Measurements from ENCODE around the gene TMEM139.
"Not testable (repeated sequence)": the region's sequence is repeated elsewhere in the genome, so short reads cannot be mapped to it uniquely, and the experiment has no call there.

Gene TMEM139

DNA sequence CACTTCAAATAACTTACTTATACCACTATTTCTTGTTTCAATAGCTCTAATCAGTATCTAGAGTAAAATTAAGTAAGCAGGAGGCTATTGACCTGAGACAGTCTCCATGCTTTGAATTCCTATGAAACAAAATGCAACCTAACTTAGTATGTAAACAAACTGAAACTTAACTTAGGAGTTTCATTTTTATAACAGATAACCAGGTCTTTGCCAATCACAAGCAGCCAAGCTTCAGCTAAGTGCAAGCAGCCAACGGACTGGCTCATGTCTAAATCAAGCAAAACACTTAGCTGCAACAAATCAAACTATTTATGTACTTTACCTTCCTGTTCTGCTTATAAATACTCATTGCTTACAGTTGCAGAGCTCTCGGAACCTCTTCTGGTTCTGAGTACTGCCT, 25.9 kb upstream of the TMEM139 start:
- no peak for DNase-seq (ENCODE audit: extremely low read depth in 1 of 2, low read depth in 1 of 2)

DNA sequence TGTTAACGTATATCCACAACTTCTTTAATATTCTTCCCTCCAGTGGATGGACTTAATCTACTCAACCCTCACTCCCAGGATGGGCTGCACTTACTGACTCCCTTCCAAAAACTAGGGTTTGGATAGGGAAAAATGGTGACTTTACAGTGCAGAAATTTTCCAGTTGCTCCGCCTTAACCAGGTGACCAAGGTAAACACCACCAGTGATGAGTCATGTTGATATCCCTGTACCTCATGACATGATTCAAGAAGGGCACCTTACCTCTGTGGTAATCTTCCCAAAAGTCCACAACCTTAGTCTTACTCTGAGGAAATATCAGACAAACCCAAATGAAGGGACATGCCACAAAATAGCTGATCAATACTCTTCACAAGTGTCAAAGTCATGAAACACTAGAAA, 25.0 kb upstream of the TMEM139 start:
- DNase-seq (ENCODE audit: extremely low read depth in 1 of 2, low read depth in 1 of 2): no peak

GRCh38 chr7:143261901-143262300, 22.9 kb upstream of the TMEM139 start:
- DNase-seq (ENCODE audit: extremely low read depth in 1 of 2, low read depth in 1 of 2): no peak

DNA sequence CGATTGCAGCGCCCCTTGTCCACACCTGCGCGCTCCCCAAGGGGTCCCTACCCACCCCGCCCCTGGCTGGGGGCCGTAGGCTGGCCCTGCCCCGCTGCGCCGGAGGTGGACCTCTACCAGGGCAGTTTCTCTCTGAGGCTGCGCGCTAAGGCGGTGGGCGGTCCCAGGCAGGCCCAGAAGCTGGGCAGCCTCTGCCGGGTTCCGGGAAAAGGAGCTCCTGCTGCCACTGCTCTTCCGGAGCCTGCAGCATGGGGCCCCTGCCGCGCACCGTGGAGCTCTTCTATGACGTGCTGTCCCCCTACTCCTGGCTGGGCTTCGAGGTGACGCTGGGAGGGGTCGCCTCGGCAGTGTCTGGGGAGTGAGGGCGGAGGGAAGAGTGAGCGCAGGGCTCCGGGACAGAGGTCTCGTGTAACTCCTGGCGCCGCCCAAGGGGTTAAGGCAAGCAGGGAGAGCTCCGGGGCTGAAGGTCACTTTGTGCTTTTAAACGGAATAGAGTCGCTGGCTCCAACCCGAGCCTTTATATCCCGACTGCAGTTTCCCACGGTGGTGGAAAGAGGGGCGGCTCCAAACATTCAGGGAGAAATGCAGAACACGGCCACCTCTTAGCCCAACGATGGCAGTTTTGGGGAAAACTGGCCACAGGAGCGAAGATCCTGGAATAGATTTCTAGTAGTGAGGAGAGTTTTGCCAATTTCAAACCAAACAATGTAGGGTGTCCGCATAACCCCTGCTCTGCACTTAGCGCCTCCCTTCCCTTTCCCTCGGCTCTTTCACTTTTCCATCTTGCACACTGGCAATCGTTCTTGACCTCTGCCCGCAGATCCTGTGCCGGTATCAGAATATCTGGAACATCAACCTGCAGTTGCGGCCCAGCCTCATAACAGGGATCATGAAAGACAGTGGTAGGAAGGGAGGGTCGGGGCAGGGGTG, 21.2 kb upstream of the TMEM139 start, which contains the start of gene GSTK1:
Gene GSTK1 (plus strand): TSS at position 176 of the 930 bp plus-strand sequence. CDS start 73 bp downstream, at position 249.
- DNase-seq (ENCODE audit: extremely low read depth in 1 of 2, low read depth in 1 of 2): peak; percentile 65 to 79

GRCh38 chr7:143264196-143264568, 20.6 kb upstream of the TMEM139 start:
- not testable (repeated sequence) for DNase-seq (ENCODE audit: extremely low read depth in 1 of 2, low read depth in 1 of 2)

DNA sequence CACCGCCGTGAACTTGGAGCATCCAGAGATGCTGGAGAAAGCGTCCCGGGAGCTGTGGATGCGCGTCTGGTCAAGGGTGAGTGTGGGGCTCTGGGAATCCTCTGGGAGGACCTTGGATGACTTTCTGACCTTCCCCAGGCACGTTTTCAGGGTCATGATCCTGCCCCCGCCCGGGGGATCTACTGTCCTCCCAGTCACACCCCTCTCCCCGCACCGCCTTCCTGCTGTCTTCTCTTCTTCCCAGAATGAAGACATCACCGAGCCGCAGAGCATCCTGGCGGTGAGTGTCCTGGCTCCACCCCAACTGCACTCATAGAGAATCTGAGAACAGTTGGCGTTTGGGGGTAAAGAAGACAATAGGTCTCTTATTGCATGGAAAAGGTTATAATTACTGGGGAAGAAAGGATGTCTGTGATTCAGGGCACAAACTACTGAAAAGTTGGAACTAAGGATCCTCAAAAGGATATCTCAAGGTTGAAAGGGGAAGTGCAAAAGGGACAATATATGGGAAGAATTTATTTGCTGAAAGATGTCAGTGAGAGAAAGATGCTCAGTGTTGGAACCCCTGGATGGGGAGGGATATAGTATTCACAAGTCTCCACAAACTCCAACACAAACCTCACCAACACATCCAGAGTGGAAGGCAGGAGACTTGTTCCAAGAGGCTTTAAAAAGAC, 19.6 kb upstream of the TMEM139 start:
- no peak for DNase-seq (ENCODE audit: extremely low read depth in 1 of 2, low read depth in 1 of 2)

DNA sequence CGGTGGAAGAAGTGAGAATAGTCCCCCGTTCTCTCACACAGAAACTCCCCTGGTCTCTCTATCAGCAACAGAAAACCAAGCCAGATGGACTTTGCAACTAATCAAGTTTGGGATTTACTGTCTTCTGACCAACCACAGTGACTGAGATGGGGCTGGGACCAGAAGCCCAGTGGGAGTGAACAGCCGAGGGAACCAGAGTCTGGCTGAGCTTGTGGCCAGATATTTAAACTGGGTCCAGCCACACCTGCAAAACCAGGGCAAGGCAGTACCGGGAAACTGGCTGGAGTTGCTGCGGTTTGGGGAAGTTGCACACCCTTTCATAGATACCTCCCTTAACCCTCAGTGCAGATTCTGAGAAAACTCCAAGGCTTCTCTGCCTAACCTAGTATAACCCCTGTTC, 15.5 kb upstream of the TMEM139 start:
- no peak for DNase-seq (ENCODE audit: extremely low read depth in 1 of 2, low read depth in 1 of 2)

GRCh38 chr7:143271240-143271639, 13.5 kb upstream of the TMEM139 start:
- no peak for DNase-seq (ENCODE audit: extremely low read depth in 1 of 2, low read depth in 1 of 2)

DNA sequence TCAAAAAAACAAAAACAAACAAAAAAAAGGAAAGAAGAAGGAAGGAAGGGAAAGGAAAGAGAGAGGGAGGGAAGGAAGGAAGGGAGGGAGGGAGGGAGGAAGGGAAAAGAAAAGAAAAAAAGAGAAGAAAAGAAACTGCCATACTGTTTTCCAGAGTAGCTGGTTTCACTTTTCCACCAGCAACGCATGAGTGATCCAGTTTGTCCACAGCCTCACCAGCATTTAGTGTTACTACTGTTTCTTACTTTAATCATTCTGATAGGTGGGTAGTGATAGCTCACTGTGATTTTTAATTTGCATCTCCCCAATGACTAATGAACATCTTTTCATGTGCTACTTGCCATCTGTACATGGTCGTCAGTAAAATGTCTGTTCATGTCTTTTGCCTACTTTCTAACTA, 11.9 kb upstream of the TMEM139 start:
- DNase-seq (ENCODE audit: extremely low read depth in 1 of 2, low read depth in 1 of 2): no peak

DNA sequence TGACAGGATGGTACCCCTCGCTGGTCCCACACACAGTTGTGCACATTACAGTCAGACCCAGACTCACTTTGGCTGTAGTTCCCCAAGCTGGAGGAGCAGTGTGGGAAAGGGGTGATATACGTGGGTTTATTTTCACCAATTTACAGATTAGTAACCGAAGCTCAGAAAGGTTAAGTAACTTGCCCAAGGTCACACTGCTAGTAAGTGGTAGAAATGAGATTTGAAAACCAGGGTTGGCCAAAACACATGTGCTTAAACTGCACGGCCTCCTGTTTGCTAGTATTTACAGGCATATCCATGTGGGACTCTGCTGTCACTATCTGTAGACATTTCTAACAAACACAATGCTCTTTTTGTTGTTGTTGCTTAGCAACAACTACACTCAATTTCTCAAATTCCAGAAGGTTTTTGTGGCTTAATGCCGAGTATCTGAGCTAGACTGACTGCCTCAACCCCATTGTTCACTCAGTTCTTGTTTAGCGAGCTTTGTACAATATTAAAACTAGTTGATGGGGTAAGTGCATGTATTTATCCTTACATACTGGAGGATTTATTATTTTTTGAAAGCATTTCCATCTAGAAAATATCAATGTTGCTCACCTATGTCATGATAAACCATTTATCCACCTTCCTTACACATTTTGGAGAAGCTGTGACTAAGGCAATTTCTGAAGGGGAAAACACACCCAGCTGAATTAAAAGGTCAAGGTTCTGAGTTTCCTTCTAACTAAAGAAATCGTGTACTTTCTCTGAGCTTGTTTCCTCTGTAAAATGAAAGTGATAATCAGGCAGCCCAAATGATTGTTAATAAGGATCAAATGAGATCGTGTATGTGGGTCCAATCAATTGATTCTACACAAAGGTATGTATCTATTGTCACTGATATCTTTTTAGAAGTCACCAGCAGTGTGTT, 5.3 kb upstream of the TMEM139 start:
- DNase-seq (ENCODE audit: extremely low read depth in 1 of 2, low read depth in 1 of 2): no peak

GRCh38 chr7:143280160-143280559, 4.6 kb upstream of the TMEM139 start:
- DNase-seq (ENCODE audit: extremely low read depth in 1 of 2, low read depth in 1 of 2): no peak

- no peak for DNase-seq (ENCODE audit: extremely low read depth in 1 of 2, low read depth in 1 of 2)
Observed at GRCh38 chr7:143280566-143280965, 4.2 kb upstream of the TMEM139 start.

DNA sequence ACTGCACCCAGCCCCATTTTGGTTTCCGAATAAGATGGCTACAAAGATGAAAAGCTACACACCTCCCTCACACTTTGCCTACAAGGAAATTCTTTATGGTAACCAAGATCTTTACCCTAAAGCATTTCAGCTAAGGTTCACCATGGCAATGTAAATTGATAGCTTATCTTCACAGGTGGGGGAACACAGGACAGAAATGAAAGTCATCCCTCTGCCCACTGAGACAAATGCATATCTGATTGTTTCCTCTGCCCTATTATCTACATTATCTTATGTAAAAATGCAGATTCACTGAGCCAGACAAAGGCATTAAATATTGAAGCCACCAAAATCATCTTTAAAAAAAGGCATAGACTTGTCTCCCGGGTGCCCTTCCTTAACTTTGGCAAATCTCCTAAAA, 3.2 kb upstream of the TMEM139 start:
- no peak for DNase-seq (ENCODE audit: extremely low read depth in 1 of 2, low read depth in 1 of 2)

- DNase-seq (ENCODE audit: extremely low read depth in 1 of 2, low read depth in 1 of 2): no peak
Observed at GRCh38 chr7:143282124-143282523, 2.6 kb upstream of the TMEM139 start.

DNA sequence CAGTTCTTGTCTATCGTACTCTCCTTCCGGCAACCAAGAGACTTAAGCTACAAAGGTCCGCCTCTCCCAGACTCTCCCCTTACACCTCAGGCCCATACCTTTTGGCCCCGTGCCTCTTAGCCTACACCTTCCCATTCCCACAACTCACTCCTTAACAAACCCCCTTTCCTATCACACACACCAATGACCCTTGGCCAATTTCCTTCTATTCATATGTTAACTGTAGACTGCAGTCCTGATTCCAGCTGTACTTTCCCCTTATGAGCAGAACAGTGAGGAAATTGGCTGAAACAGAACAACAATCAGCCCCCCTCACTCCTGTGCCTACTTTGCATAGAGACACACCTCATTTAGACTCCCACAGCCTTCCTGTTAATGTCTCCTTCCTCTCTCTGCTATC, 1.4 kb upstream of the TMEM139 start:
- no peak for DNase-seq (ENCODE audit: extremely low read depth in 1 of 2, low read depth in 1 of 2)

- DNase-seq (ENCODE audit: extremely low read depth in 1 of 2, low read depth in 1 of 2): no peak
Observed at GRCh38 chr7:143285470-143285778, 666 bp downstream of the TMEM139 start.

- no peak for DNase-seq (ENCODE audit: extremely low read depth in 1 of 2, low read depth in 1 of 2)
Observed at GRCh38 chr7:143285806-143286521, 1.2 kb downstream of the TMEM139 start.

- DNase-seq (ENCODE audit: extremely low read depth in 1 of 2, low read depth in 1 of 2): no peak
Observed at GRCh38 chr7:143286522-143286890, 1.7 kb downstream of the TMEM139 start.

GRCh38 chr7:143287339-143287934, 2.7 kb downstream of the TMEM139 start:
- no peak for DNase-seq (ENCODE audit: extremely low read depth in 1 of 2, low read depth in 1 of 2)

Measured in stimulated activated CD8-positive, alpha-beta memory T cell treated with anti-CD3 and anti-CD28 coated beads, Interleukin-7, amount 100 ng/mL, for 48 hours (primary cell).